ENCODE data around the gene MAVS.
A peak's percentile ranks its signal among the peaks of the same experiment; 100 is the strongest.
"Not testable (repeated sequence)": the region's sequence is repeated elsewhere in the genome, so short reads cannot be mapped to it uniquely, and the experiment has no call there.

MAVS gene

DNA sequence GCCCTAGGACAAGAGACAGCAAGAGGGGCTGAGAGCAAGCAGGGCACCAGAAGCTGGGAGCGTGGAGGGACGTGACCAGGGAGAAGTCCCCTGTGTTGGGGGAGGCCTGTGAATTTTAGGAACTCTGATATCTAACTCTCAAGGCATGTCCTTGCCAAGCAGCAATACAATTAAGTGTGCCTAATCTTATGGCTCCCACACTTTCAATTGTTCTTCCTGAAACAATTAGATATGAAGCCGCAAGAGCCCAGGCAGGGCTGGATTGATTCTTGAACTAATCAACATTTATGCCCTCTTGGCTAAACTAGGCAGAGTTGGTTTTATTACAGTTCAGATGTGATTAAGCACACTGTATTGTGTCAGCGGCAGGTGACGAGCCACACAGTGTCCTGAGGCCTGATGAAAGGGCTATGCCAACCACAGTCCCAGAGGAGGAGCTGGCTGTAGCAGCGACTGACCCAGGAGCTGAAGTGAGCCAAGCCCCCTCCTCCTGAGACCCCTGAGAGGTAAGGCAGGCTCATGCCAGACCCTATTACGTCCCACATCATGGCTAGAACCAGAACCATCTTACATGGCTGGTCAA, 4.2 kb upstream of the MAVS start:
- Histone ChIP-seq H3K9me3 (no peaks in the 10 kb centered on the region), H3K4me1 (peaks cover 5% of the 10 kb centered on the region; the same call in 1 of the 2 replicates), H3K27me3 (no peaks in the 10 kb centered on the region), H3K36me3 (no peaks in the 10 kb centered on the region), H3K4me3 (ENCODE audit: low read depth, low read length) (no peak overlapping the region)
- TF ChIP-seq, protein P1, sequence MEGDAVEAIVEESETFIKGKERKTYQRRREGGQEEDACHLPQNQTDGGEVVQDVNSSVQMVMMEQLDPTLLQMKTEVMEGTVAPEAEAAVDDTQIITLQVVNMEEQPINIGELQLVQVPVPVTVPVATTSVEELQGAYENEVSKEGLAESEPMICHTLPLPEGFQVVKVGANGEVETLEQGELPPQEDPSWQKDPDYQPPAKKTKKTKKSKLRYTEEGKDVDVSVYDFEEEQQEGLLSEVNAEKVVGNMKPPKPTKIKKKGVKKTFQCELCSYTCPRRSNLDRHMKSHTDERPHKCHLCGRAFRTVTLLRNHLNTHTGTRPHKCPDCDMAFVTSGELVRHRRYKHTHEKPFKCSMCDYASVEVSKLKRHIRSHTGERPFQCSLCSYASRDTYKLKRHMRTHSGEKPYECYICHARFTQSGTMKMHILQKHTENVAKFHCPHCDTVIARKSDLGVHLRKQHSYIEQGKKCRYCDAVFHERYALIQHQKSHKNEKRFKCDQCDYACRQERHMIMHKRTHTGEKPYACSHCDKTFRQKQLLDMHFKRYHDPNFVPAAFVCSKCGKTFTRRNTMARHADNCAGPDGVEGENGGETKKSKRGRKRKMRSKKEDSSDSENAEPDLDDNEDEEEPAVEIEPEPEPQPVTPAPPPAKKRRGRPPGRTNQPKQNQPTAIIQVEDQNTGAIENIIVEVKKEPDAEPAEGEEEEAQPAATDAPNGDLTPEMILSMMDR (IDR thresholded peaks at IDR 0.05; ENCODE audit: low read depth, low read length), result no peak
- DNase-seq, result no peak

DNA sequence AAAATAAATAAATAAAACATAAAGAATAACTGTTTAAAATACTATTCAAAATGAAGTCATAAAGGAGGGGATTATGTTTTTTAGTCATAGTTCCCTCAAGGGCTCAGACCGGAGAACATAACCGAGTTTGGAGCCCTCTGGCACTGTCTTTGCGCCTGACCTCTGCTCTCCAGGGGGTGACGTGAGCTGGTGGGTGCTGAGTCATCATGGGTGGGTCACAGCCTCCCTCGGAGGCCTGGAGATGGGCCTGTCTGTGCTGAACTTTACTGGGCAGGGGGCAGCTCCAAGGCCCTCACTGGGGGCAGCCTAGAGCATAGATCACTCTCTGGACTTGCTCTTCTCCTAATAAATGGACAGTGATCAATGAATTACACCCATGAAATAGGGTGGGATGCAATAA, 3.1 kb upstream of the MAVS start:
- no peaks in the 10 kb centered on the region for H3K36me3 ChIP-seq
- peak; percentile 54 for DNase-seq

DNA sequence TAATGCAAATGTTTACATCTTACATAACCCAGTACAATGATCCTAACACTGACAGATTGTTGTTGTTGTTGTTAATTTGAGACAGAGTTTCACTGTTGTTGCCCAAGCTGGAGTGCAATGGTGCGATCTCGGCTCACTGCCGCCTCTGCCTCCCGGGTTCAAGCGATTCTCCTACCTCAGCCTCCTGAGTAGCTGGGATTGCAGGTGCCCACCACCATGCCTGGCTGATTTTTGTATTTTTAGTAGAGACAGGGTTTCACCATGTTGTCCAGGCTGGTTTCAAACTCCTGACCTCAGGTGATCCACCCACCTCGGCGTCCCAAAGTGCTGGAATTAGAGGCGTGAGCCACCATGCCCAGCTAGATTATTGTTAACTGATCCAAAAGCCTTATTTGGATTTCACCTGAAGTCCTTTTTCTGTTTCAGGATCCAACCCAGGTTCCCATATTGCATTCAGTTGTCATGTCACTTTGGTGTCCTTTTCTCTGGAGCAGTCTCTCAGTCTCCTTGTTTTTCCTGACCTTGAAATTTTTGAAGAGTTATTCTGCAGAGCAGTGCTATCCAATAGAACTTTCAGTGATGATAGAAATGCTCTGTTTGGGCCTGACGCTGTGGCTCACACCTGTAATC, 2.5 kb upstream of the MAVS start:
- H3K27me3 ChIP-seq; H3K4me3 ChIP-seq (ENCODE audit: low read depth, low read length); DNase-seq; H3K9me3 ChIP-seq; H3K36me3 ChIP-seq; H3K4me1 ChIP-seq: not testable (repeated sequence)

More for the DNA sequence above, 3.1 kb upstream of the MAVS start:
- Histone ChIP-seq H3K4me3 (ENCODE audit: low read depth, low read length) (no peak overlapping the region), H3K27me3 (no peaks in the 10 kb centered on the region), H3K9me3 (no peaks in the 10 kb centered on the region), H3K4me1 (peaks cover 5% of the 10 kb centered on the region; the same call in 1 of the 2 replicates)
- TF ChIP-seq, protein P1 (IDR thresholded peaks at IDR 0.05; ENCODE audit: low read depth, low read length), result no peak

DNA sequence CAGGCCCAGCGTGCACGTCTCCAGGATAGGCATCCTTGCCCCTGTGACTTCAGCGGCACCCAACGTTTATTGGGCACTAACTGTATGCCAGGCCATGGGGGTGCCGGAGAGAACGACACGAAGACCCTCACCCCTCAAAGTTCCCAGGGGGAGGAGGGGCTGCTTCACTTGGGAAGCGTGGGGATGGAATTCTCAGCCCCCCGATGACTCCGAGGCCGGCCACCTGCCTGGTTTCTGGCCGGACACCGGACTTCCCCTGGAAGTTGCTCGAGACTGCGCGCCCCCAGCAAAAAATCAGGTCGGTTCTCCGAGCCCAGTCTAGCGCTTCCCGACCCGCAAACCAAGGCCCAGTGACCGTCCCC, 275 bp upstream of the MAVS start:
- TF ChIP-seq, protein P1 (IDR thresholded peaks at IDR 0.05; ENCODE audit: low read depth, low read length), result no peak
- Histone ChIP-seq H3K4me3 (ENCODE audit: low read depth, low read length) (peak overlapping the region; percentile 91), H3K4me1 (peaks cover 5% of the 10 kb centered on the region; the same call in 1 of the 2 replicates), H3K36me3 (no peaks in the 10 kb centered on the region), H3K27me3 (no peaks in the 10 kb centered on the region), H3K9me3 (no peaks in the 10 kb centered on the region)
- DNase-seq, result no peak

DNA sequence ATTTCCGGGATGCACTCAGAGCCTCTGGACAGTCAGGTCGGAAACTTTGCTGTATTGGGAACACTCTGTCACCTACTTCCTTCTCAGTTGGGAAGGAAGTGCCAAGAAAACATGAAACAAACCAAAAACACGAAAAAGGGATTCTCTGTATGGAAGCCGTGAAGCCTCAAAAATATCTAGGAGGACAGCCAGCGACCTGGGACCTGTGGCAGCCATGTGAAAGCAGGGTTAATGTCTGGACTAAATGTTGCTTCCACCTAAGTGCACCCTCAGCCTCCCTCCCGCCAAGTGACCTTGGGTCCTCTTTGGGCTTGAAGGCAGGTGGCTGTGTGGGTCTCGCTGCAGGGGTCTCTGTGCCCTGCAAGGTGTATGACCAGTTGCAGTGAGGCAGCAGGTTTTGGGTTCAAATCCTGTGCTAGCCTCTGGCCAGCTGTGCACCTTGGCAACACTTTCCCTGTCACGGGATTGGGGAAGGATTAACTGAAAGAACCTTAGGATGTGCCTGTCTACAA, 851 bp downstream of the MAVS start:
- H3K9me3 ChIP-seq, result no peaks in the 10 kb centered on the region
- TF ChIP-seq, protein P1 (IDR thresholded peaks at IDR 0.05; ENCODE audit: low read depth, low read length), result no peak
- H3K4me3 ChIP-seq (ENCODE audit: low read depth, low read length), result peak overlapping the region; percentile 91
- H3K36me3 ChIP-seq, result no peaks in the 10 kb centered on the region
- no peak for DNase-seq
- H3K4me1 ChIP-seq, result peaks cover 5% of the 10 kb centered on the region; the same call in 1 of the 2 replicates
- no peaks in the 10 kb centered on the region for H3K27me3 ChIP-seq

DNA sequence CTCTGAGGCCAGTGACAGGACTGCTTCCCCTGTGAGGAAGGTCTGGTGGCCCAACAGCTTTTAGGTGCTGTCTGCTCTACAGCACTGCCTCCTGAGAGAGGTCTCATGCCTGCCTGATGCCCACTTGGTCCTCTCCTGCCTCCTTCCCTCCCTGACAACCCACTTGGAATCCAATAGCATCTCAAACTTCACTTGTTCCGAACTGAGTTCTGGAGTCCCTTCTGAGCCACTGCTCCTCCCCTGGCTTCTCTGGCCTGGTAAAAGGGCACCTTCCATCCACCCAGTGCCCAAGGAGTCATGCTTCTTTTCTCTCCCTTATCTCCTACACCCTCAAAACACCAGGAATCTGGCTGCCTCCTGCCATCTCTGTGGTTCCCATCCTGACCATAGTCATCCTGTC, 1.9 kb downstream of the MAVS start:
- TF ChIP-seq, protein P1 (IDR thresholded peaks at IDR 0.05; ENCODE audit: low read depth, low read length), result no peak
- H3K27me3 ChIP-seq, result no peaks in the 10 kb centered on the region
- no peaks in the 10 kb centered on the region for H3K9me3 ChIP-seq
- no peak overlapping the region for H3K4me3 ChIP-seq (ENCODE audit: low read depth, low read length)
- no peaks in the 10 kb centered on the region for H3K36me3 ChIP-seq
- peaks cover 3% of the 10 kb centered on the region; the same call in 1 of the 2 replicates for H3K4me1 ChIP-seq
- DNase-seq, result no peak
